Activated CD4-positive, alpha-beta T cell treated with anti-CD3 and anti-CD28 coated beads, Interleukin-2, amount 50 U/mL, for 16 hours (primary cell): ENCODE measurements around the gene WNT7A.

Experiments used
- DNase-seq: peaks from one replicate; pipeline ENCODE4 v3.0.0-alpha.2; 2020

Gene WNT7A

GRCh38 chr3:13884851-13885703 is 5.2 kb upstream of the WNT7A start:
- peak; percentile 63 for DNase-seq

- no peak for DNase-seq
Measured at GRCh38 chr3:13883681-13884080, 3.8 kb upstream of the WNT7A start.

GRCh38 chr3:13882876-13883275 is 3.0 kb upstream of the WNT7A start:
- no peak for DNase-seq

DNA sequence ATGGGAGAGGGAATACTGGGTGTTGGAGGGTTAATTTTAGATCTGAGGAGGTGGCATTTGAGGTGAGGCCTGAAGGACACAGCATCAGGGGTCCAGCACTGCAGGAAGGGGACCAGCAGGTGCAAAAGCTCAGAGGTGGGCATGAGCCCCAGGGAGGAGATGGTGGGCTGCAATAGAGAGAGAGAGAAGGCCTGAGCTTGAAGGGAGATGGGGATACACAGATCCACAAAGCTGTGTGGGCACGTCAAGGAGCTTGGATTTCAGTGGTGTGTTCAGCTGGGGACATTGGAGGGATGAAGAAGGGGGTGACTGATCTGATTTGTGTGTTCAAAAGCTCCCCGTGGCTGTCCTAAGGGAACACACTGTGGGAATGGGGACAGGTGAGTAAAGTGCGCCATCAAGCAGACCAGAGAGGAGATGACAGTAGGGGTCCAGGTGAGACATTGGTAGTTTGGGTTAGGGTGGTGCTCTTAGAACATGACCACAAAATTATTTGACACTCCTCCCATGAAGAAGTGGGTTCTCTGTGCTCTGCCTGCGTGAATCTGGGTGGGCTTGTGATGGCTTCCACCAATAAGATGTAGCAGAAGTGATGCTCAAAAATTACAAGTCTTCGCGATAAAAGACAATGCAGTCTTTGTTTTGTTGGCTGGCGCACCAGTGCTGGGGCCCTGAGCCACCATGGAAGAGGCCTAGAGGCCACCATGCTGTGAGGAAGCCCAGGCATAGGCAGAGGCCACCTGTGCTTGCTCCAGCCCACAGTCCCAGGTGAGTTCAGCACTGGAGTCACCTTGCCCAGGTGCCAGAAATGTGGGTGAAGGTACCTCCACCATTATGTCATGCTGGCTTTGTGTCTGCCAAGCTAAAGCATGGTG is 1.9 kb upstream of the WNT7A start:
- no peak for DNase-seq

DNA sequence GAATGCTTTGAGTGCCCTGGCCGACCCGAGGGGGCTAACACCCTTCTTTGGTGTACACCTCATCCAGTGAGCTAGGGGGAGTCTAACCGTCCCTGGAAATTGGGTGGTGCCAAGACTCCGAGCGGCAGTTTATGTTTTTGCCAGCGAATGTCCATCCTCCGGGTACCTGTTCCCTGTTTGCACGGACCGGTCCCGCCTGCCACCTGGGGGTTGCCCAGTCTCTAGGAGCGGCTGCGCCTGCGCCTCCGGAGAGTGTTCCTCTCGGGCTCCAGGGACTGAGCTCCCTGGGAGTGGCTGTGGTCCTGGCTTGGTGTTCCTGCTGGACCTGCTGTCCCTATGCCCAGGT is 913 bp upstream of the WNT7A start:
- DNase-seq: no peak

GRCh38 chr3:13879102-13879945 is 547 bp downstream of the WNT7A start:
- no peak for DNase-seq

- DNase-seq: no peak
Measured at GRCh38 chr3:13878281-13879101, 1.4 kb downstream of the WNT7A start.

- no peak for DNase-seq
Measured at GRCh38 chr3:13877911-13878280, 2.0 kb downstream of the WNT7A start.

GRCh38 chr3:13876451-13877100 is 3.3 kb downstream of the WNT7A start:
- DNase-seq: no peak

DNA sequence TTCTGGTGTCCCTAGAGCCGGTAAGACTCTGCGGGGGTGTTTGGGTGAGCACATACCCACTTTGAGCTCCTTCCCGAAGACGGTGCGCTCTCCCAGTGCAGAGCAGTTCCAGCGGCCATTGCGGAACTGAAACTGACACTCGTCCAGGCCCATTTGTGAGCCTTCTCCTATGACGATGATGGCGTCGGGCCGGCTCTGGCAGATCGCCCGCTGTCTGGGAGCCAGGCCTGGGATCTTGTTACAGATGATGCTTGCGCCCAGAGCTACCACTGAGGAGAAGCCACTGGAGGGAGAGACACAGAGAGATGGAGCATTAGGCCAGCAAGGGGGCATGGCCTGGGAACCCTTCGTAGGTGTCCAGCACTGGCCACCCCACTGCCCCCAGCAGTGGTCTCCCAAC is 5.0 kb downstream of the WNT7A start:
- no peak for DNase-seq

- no peak for DNase-seq
Measured at GRCh38 chr3:13873818-13874217, 6.1 kb downstream of the WNT7A start.

DNA sequence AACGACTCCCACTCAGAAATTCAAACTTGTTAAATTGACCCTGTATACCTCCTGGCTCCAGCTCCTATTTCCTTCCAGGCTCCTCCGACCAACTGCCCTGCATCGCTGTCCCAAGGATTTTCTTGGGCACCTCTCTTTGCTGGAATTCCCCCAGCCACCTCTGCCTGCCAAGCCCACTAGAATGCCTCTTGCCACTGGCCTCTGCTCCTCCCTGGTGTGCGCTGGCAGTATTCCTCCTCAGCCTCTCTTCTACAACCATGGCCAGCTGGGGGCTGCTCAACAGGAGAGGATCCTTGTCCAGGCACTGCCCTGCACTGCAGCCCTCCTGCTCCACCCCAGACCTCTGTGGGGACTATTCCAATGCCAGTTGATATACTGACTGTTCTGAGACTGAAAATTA is 7.4 kb downstream of the WNT7A start:
- no peak for DNase-seq

- DNase-seq: no peak
Measured at GRCh38 chr3:13871791-13872190, 8.1 kb downstream of the WNT7A start.

GRCh38 chr3:13870902-13871301 is 9.0 kb downstream of the WNT7A start:
- DNase-seq: no peak

- DNase-seq: no peak
Measured at GRCh38 chr3:13869761-13870343, 10.0 kb downstream of the WNT7A start.

DNA sequence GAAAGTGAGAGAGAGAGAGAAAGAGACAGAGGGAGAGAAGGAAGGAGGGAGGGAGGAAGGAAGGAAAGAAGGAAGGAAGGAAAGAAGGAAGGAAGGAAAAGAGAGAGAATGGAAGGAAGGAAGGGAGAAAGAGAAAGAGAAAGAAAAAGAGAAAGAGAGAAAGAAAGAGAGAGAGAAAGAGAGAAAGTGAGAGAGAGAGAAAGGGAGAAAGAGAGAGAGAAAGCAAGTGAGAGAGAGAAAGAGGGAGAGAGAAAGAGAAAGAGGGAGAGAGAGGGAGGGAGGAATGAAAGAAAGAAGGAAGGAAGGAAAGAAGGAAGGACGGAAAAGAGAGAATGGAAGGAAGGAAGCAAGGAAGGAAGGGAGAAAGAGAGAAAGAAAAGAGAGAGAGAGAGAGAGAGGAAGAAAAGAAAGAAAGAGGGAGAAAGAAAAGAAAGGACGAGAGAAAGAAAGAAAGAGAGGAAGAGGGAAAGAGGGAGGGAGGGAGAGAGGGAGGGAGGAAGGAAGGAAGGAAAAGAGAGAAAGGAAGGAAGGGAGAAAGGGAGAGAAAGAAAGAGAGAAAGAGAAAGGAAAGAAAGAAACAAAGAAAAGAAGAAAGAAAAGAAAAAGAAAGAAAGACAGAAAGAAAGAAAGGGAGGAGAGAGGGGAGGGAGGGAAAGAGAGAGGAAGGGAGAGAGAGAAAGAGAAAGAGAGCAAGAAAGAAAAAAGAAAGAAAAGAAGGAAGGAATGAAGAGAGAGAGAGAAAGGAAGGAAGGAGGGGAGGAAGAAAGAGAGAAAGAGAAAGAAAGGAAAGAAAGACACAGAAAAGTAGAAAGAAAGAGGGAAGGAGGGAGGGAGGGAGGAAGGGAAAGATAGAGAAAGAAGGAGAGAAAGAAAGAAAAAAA is 10.8 kb downstream of the WNT7A start:
- DNase-seq: no peak

- no peak for DNase-seq
Measured at GRCh38 chr3:13867732-13868131, 12.1 kb downstream of the WNT7A start.

DNA sequence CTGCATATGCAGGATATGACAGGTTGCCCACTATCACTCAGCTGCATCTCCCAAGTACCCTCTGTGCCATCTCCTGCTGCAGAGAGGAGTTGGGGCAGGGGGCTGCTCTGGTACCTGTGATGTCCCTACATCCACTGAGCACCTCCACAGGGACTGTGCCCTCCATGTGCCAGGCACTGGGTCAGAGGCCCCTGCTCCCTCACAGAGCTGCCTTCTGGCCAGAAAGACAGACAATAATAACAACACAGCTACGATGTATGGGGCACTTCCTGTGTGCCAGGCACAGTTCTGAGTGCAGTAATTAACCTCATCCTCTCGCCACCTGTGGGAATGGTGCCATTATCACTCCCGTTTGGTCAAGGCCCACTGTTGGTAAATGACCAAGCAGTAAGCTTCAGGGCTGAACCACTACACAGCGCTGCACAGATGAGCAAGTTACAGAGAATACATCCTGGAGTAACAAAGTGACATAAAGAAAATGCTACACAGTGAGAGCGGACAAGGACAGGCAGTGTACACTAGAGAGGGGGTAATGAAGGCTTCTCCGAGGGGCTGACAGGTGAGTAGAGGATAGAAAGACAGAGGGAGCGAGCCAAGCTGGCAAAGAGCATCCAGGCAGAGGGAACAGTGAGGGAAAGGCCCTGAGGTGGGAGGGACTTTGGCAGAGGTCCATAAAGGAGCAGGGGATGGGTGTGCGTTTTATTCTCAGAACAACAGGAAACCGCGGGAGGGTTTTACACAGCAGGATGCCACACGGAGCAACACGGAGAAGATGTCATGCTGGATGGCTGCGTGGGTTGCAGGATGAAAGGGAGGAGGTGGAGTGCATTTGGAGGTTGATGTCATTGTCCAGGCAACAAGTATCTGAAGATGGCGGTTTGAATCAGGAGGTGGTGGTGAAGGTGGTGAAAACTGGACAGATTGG is 13.6 kb downstream of the WNT7A start:
- peak; percentile 41 for DNase-seq

DNA sequence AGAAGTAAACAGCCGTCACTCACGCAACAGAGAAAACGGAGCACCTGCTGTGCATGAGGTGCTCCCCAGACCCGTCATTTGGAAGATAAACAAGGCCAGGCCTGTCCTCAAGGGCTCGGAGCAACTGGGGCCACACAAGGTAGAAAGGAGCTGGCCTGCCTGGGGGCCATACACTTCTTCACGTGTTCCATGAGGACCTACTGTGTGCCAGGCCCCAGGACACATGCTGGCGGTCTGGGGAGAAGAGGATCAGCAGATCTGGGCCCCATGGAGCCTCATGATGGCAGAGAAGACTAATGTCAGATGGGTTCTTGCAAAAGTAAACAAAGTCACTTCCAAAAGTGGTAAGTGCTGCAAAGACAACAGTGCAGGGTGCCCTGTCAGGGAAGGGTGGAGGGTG is 14.3 kb downstream of the WNT7A start:
- DNase-seq: no peak
